Renal pelvis (tissue), 3 donors: ENCODE measurements around the gene GFRA3. TPM values are rescaled to one million over a fixed set of nuclear protein-coding genes. Genes with fewer than 3 reads are reported as not detected.

Experiments used
- polyA plus RNA-seq, 3 donors: library from polyadenylated mRNA; unstranded; fragments of 120-200 nt; gene quantifications; one replicate each; pipeline ENCODE4 v1.2.1, GENCODE V29; 2013; ENCODE audit not compliant: insufficient read length in 3 of 3

GFRA3 gene
- polyA plus RNA-seq, 3 donors = 3.1 to 4.6 (median 3.2) TPM

Other genes starting within 250 kb of the GFRA3 start
- gene FAM13B, start 241.5 kb downstream of the GFRA3 start, polyA plus RNA-seq = 10 to 100 TPM; 46.9 to 61.2 (median 54.2) TPM
- gene WNT8A, start 190.6 kb downstream of the GFRA3 start, polyA plus RNA-seq = under 1 TPM; 0.09 to 0.25 (median 0.12) TPM
- gene NME5, start 135.2 kb downstream of the GFRA3 start, polyA plus RNA-seq = 10 to 100 TPM; 16.8 to 26.5 (median 25.8) TPM
- 100 to 1,000 TPM; 113 to 197 (median 169) TPM for gene BRD8, start 96.0 kb downstream of the GFRA3 start, polyA plus RNA-seq
- gene KIF20A, start 95.5 kb downstream of the GFRA3 start, polyA plus RNA-seq = 10 to 100 TPM; 40.5 to 50.7 (median 41.1) TPM
- 10 to 100 TPM; 56.0 to 66.7 (median 60.3) TPM for gene CDC23, start 61.3 kb downstream of the GFRA3 start, polyA plus RNA-seq
- gene CDC25C, start 57.2 kb upstream of the GFRA3 start, polyA plus RNA-seq = 1 to 10 TPM; 7.5 to 9.0 (median 8.9) TPM
- 10 to 100 TPM; 31.6 to 39.7 (median 35.3) TPM for gene FAM53C, start 63.6 kb upstream of the GFRA3 start, polyA plus RNA-seq
- 100 to 1,000 TPM in 2 of 3 donors, 10 to 100 TPM in 1; 86.7 to 103 (median 101) TPM for gene KDM3B, start 78.1 kb upstream of the GFRA3 start, polyA plus RNA-seq
- 10 to 100 TPM; 11.4 to 13.9 (median 12.7) TPM for gene REEP2, start 164.4 kb upstream of the GFRA3 start, polyA plus RNA-seq
- 10 to 100 TPM; 43.5 to 66.2 (median 58.3) TPM for gene EGR1, start 190.9 kb upstream of the GFRA3 start, polyA plus RNA-seq